Smooth muscle cell (in vitro differentiated cells): Measurements from ENCODE around the gene APOOL. TPM values are rescaled to one million over a fixed set of nuclear protein-coding genes. Genes with fewer than 3 reads are reported as not detected.

Source experiments
- DNase-seq: peaks from one replicate; lab custom pipeline; 2025; ENCODE audit not compliant: unreplicated experiment; lab: John Stamatoyannopoulos, UW
- H2AFZ ChIP-seq: fragments of 200-600 bp; sonication (generic); 2 replicates; pipeline ENCODE4 v1.6.0; 2016; ENCODE audit warnings: antibody characterized with exemption, low read depth, mild to moderate bottlenecking
- H3F3A ChIP-seq: fragments of 200-600 bp; sonication (generic); 2 replicates; pipeline ENCODE4 v1.6.0; 2017; ENCODE audit warnings: antibody characterized with exemption, low read depth
- H3K27ac ChIP-seq: fragments of 200-600 bp; sonication (generic); 2 replicates; pipeline ENCODE4 v1.5.1; 2016; ENCODE audit warnings: low read depth, mild to moderate bottlenecking
- H3K27me3 ChIP-seq: fragments of 200-600 bp; sonication (generic); 2 replicates; pipeline ENCODE4 v1.6.1; 2016; ENCODE audit warnings: low read depth, mild to moderate bottlenecking
- H3K36me3 ChIP-seq: fragments of 200-600 bp; sonication (generic); 2 replicates; pipeline ENCODE4 v1.5.1; 2016; ENCODE audit warnings: low read depth
- H3K4me1 ChIP-seq: fragments of 200-600 bp; sonication (generic); 2 replicates; pipeline ENCODE4 v1.5.1; 2016; ENCODE audit warnings: low read depth
- H3K4me2 ChIP-seq: fragments of 200-600 bp; sonication (generic); 2 replicates; pipeline ENCODE4 v1.6.0; 2016; ENCODE audit warnings: mild to moderate bottlenecking
- H3K4me3 ChIP-seq: fragments of 200-600 bp; sonication (generic); 2 replicates; pipeline ENCODE4 v1.5.1; 2016; ENCODE audit warnings: mild to moderate bottlenecking
- H3K79me2 ChIP-seq: fragments of 200-600 bp; sonication (generic); 2 replicates; pipeline ENCODE4 v1.6.0; 2016; ENCODE audit warnings: low read depth, mild to moderate bottlenecking
- H3K9ac ChIP-seq: fragments of 200-600 bp; sonication (generic); 2 replicates; pipeline ENCODE4 v1.6.0; 2016; ENCODE audit warnings: low read depth
- H3K9me3 ChIP-seq: fragments of 200-600 bp; sonication (generic); replicated peaks from 2 replicates; pipeline ENCODE4 v1.5.1; 2016; ENCODE audit warnings: low read depth
- H4K20me1 ChIP-seq: fragments of 200-600 bp; sonication (generic); 2 replicates; pipeline ENCODE4 v1.6.0; 2016; ENCODE audit warnings: low read depth
- CTCF ChIP-seq: fragments of 200-600 bp; sonication (generic); IDR thresholded peaks from 2 replicates; pipeline ENCODE4 v1.5.1; 2017; ENCODE audit warnings: borderline replicate concordance, mild to moderate bottlenecking, antibody characterized with exemption; ENCODE audit not compliant: insufficient read depth, poor library complexity, severe bottlenecking
- WGBS: methylation state at CpG from one replicate; pipeline ENCODE4 v1.1.7; 2016; ENCODE audit warnings: low lambda C conversion rate; 5-methylcytosine and 5-hydroxymethylcytosine counted together
- polyA plus RNA-seq: library from polyadenylated mRNA; unstranded; fragments of >200 nt; fragmentation: Nextera tagmentation; extraction: Ambion mirVana; gene quantifications from 2 replicates; pipeline ENCODE4 v1.2.1, GENCODE V29; 2016
- total RNA-seq: library from RNA; depleted of rRNA; stranded (reverse); fragments of >200 nt; gene quantifications from 2 replicates; pipeline ENCODE4 v1.2.3, GENCODE V29; 2014

Gene APOOL
- total and polyA plus RNA-seq, 2 experiments from 2014 or later: 1.9 to 17.0 TPM

GRCh38 chrX:85115252-85115651 is 111.6 kb downstream of the APOOL start:
- DNase-seq: no peak
- Histone ChIP-seq H3K36me3 (no peaks in the 10 kb centered on the region), H3K4me1 (no peaks in the 10 kb centered on the region), H3K9ac (no peak overlapping the region), H3K4me2 (no peak overlapping the region), H2AFZ (no peak overlapping the region), H4K20me1 (no peaks in the 10 kb centered on the region), H3K79me2 (no peaks in the 10 kb centered on the region), H3K9me3 (no peaks in the 10 kb centered on the region), H3F3A (no peaks in the 10 kb centered on the region), H3K27ac (no peak overlapping the region), H3K4me3 (no peak overlapping the region), H3K27me3 (no peaks in the 10 kb centered on the region)
- 35% methylated on average over 1 of the region's 1 CpG for WGBS
- no peak for TF ChIP-seq CTCF

GRCh38 chrX:85136409-85136808 is 132.7 kb downstream of the APOOL start:
- Histone ChIP-seq H3K4me3 (no peak overlapping the region), H3K9me3 (no peaks in the 10 kb centered on the region), H2AFZ (no peak overlapping the region), H3K36me3 (no peaks in the 10 kb centered on the region), H3K4me2 (no peak overlapping the region), H3K27ac (no peak overlapping the region), H3K27me3 (no peaks in the 10 kb centered on the region), H3K9ac (no peak overlapping the region), H3F3A (no peaks in the 10 kb centered on the region), H4K20me1 (no peaks in the 10 kb centered on the region), H3K79me2 (no peaks in the 10 kb centered on the region), H3K4me1 (no peaks in the 10 kb centered on the region)
- no peak for DNase-seq
- no peak for TF ChIP-seq CTCF

- DNase-seq: no peak
- Histone ChIP-seq H3K27me3 (no peaks in the 10 kb centered on the region), H3K36me3 (no peaks in the 10 kb centered on the region), H3F3A (no peaks in the 10 kb centered on the region), H3K4me1 (no peaks in the 10 kb centered on the region), H2AFZ (no peak overlapping the region), H3K79me2 (no peaks in the 10 kb centered on the region), H3K4me3 (no peak overlapping the region), H3K9me3 (no peaks in the 10 kb centered on the region), H4K20me1 (no peaks in the 10 kb centered on the region), H3K9ac (no peak overlapping the region), H3K4me2 (no peak overlapping the region), H3K27ac (no peak overlapping the region)
- WGBS: 93% methylated on average over 1 of the region's 1 CpG
- no peak for TF ChIP-seq CTCF
These were observed 135.7 kb downstream of the APOOL start for GRCh38 chrX:85139422-85139821.

GRCh38 chrX:85140964-85141363 is 137.3 kb downstream of the APOOL start:
- TF ChIP-seq CTCF: no peak
- Histone ChIP-seq H3K4me1 (no peaks in the 10 kb centered on the region), H3K27ac (no peak overlapping the region), H3K4me3 (no peak overlapping the region), H3K4me2 (no peak overlapping the region), H3F3A (no peaks in the 10 kb centered on the region), H2AFZ (no peak overlapping the region), H3K36me3 (no peaks in the 10 kb centered on the region), H3K9ac (no peak overlapping the region), H3K27me3 (no peaks in the 10 kb centered on the region), H3K9me3 (no peaks in the 10 kb centered on the region), H4K20me1 (no peaks in the 10 kb centered on the region), H3K79me2 (no peaks in the 10 kb centered on the region)
- DNase-seq: no peak
- WGBS: 75% methylated on average over 1 of the region's 1 CpG
